GM18951 (cell line): ENCODE measurements around the gene TM9SF1.

ENCODE experiments used
- POLR2A ChIP-seq: IDR thresholded peaks from 4 replicates; pipeline ENCODE4 v1.6.1; 2011; ENCODE audit warnings: mild to moderate bottlenecking; ENCODE audit not compliant: insufficient read length, insufficient read depth; ENCODE audit errors: extremely low read depth
- in situ Hi-C: fragments of 300-500 bp; cut with MboI; formaldehyde crosslinking; loops from one replicate; pipeline ENCODE4 v1.12.0; 2022; ENCODE audit warnings: low sequenced_read_pairs, mixed read lengths, inconsistent platforms; ENCODE audit not compliant: unreplicated experiment

The TM9SF1 gene

DNA sequence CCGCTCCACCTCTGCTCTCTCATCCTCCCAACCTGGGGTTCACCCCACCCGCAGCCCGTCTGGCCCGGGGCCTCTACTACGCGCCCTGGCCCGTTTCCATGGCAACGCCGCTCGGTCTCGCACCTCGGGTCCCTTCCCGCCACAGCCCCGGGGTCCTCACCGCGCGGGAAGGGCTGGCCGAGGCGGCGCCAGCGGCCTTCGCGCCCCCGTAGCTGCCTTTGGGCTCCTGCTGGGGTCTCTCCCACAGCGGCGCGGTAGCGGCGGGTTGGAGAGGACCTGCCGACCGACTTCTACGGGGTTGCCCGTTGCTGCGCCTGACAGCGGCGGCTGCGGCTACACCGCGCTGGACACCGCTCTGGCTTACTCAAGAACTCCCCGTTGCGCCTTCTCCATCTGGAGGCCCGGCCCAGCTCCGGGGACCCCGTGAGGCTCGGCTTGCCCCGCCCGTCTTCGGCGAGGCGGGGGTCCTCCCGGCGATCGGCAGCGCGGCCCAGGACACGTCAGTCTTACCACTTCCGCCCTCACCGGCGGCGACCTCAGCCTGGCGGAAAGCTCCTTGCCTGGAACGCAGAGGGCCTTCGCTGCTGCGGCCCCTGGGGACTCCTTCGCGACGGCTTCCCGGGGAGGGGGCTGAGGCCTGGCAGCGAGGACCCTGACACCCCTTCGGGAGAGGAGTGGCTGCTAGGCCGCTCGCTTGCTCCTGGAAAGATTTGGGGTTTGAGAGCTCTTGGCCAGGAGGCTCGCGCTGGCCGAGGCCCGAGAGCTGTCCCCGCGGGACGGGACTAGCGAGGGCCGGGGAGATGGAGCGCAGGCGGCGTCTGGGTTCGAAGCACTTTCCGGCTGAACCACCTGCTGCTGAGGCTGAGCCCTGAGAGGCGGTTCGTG lies at the start of gene TM9SF1:
TSS of gene TM9SF1 (minus strand) at position 256 of the 885 bp plus-strand sequence. CDS start 422 bp downstream, outside the sequence.
- TF ChIP-seq POLR2A = peak; percentile 68
- in situ Hi-C loops = no loop called here

- no peak for TF ChIP-seq POLR2A
- in situ Hi-C loops = loop anchor here (5.0 kb wide), 1 partner anchor 54 kb away; the partner anchor contains the start of genes DHRS1 and NOP9
These were observed 48.1 kb upstream of the TM9SF1 start for GRCh38 chr14:24243336-24243836.

DNA sequence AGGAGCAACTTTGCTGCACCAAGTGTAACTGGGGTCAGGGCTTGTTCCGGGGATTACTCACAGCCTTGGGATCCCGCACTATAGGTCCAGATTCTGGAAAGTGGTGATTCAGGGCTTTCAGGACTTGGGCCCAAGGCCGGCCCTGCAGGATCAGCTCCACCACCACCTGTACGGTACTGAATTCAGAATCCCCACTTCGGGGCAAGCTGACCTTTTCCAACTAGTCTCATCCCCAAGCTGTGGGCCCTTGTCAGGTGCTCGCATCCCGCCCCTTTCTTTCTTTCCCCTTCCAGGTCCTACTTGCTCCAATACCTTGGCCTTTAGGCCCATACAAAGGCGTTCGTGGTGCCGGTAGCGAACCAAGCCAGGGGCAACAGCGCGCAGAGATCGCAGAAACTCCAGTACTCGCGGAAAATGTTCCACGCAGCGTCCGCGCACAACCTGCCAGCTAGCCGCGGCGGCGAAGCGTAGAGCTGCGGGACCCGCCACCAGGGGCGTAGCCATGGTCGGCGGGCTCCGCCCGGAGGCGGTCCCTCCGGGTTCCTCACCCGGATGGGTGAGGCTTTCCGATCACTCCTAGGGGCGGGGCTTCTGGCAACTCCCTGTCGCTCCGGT lies 46.7 kb upstream of the TM9SF1 start:
- no peak for TF ChIP-seq POLR2A
- in situ Hi-C loops = loop anchor here (5.0 kb wide), 1 partner anchor 55 kb away; the partner anchor contains the start of genes DHRS1 and NOP9

DNA sequence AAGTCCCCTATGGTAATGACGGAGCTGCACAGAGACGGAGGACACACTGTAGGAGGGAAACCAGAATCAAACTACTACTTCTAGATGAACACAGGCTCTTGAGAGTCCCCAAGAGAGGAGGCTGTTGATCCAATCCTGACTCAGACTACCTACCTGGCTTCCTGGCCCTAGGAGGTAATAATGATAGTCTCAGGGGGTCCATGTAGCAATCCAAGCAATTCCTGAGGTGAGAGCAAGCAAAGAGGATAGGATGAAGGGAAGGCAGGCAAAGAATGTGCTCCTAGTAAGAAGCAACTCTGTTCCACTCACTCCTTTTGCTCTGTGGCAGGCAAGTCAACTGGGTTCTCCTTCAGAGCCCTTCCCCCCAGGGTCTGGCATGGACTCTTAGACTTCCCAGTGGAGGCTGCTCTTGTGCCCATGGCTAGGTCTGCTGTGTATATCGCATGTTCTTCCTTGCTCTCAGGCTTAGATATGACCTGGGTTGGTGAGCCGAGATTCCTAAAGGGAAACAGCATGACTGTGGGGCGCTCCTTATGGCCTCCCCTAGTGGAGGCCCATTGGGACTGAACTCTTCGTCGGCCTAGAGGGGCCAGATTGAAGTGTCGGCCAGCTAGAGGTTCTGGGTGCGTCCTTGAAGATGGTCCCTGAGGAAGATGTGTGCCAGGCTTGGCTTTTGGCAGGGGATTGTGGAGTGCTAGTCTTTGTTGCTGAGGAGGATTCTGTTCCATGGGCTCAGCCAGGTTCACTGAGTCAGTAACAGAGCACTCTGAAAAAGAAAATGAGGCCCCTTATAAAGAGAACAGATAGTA lies 45.1 kb upstream of the TM9SF1 start:
- in situ Hi-C loops = loop anchor here (5.0 kb wide), 1 partner anchor 57 kb away; the partner anchor contains the start of genes DHRS1 and NOP9
- TF ChIP-seq POLR2A = peak; percentile 11

DNA sequence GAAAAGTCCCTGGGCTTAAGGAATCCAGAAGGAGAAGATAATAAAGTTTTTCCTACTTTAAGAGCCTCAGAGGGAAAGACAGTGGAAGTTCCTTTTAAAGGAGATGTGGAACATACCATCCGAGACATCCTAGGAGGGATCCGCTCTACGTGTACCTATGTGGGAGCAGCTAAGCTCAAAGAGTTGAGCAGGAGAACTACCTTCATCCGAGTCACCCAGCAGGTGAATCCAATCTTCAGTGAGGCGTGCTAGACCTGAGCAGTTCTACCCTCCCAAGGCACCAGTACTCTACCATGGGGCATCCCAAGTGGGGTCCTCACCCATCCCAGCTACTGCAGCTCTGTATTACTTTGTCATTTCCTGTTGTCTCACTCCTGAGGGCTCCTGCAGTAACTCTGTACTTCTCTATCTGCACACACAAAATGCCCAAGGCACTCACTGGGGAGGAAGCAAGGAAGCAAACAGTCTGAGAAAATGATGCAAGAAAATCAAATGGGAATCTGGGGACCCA lies 43.3 kb upstream of the TM9SF1 start:
- peak; percentile 13 for TF ChIP-seq POLR2A
- in situ Hi-C loops = no loop called here

DNA sequence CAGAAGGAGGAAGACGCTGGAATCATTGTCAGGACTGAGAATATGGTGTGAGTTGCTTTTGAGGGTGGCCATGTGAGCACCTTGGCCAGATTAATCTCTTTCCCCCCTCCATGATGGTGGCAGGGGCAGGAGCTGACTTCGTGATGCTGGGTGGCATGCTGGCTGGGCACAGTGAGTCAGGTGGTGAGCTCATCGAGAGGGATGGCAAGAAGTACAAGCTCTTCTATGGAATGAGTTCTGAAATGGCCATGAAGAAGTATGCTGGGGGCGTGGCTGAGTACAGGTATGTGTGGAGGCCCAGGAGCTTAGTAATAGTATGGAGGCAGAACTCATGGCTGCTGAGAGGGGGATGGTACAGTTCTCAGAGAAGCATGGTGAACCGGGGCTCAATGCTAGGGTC lies 42.9 kb upstream of the TM9SF1 start:
- TF ChIP-seq POLR2A = no peak
- in situ Hi-C loops = no loop called here

DNA sequence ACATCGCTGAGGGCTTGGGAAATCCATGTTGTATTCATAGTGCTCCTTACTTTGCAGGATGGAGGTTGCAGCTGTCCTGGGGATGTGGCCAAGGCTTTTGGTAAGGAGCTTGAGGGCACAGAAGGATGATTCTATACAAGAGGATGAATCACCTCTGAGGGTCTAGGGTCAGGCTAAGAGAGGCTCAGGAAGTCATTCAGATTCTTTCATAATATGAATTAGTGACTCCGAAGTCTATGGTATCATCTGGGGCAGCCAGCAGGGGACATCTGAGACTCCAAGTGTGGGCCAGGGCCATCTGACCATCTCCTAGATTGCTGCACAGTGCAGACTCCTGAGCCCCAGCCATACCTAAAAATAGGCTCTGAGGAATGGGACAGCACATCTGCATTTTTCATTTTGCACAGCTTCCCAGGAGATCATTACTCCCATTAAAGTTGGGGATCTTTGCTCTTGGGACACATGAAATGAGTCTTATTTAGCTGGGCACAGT lies 42.3 kb upstream of the TM9SF1 start:
- TF ChIP-seq POLR2A = no peak
- in situ Hi-C loops = no loop called here

DNA sequence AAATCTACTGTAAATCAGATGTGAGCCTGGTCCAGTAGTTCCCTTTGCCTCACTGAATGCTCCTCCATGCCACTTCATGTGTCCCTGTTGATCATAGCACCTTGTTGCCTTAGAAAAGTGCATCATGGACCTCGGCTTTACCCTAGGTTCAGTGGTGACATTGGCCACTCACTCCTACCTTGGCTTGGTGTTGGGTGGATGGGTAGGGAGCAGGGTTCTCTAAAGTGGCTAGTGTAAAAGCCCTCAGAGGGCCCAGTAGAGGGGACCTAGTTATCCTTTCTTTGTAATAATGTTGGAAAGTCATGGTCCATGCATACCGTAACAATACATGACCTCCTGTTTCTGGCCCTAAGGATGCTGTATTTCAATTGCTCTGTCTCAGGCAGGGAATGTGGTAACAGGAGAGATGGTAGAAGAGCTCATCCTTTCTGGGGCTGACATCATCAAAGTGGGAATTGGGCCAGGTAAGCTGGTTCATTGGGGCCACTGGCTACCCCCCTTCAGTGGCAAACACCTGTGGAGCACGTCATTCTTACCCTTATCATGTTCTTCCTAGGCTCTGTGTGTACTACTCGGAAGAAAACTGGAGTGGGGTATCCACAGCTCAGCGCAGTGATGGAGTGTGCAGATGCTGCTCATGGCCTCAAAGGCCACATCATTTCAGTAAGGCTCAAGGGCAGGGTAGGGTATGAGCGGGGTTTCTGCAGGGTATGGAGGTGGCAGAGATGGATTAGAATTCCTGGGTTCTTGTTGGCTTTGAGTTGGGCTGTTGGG lies 41.6 kb upstream of the TM9SF1 start:
- in situ Hi-C loops = no loop called here
- peak; percentile 12 for TF ChIP-seq POLR2A

- peak; percentile 15 for TF ChIP-seq POLR2A
- in situ Hi-C loops = no loop called here
These were observed 40.8 kb upstream of the TM9SF1 start for GRCh38 chr14:24235804-24236688.

GRCh38 chr14:24234095-24235005 lies 39.1 kb upstream of the TM9SF1 start:
- no peak for TF ChIP-seq POLR2A
- in situ Hi-C loops = no loop called here
